Right renal cortex interstitium (tissue), 3 donors: ENCODE data around the gene INPP5A. TPM values are rescaled to one million over a fixed set of nuclear protein-coding genes. Genes with fewer than 3 reads are reported as not detected.
"Not testable (repeated sequence)": the region's sequence is repeated elsewhere in the genome, so short reads cannot be mapped to it uniquely, and the experiment has no call there.

Source experiments
- DNase-seq, 3 donors: peaks; one replicate each; pipeline ENCODE4 v3.0.0-alpha.2; 2013; ENCODE audit warnings: low read depth in 3 of 3, low spot score in 2 of 3
- polyA plus RNA-seq, 3 donors: library from polyadenylated mRNA; unstranded; fragments of 120-200 nt; gene quantifications; one replicate each; pipeline ENCODE4 v1.2.1, GENCODE V29; 2013; ENCODE audit not compliant: insufficient read length in 3 of 3

INPP5A gene
- 10 to 100 TPM; 35.1 to 36.4 (median 35.4) TPM for polyA plus RNA-seq

DNA sequence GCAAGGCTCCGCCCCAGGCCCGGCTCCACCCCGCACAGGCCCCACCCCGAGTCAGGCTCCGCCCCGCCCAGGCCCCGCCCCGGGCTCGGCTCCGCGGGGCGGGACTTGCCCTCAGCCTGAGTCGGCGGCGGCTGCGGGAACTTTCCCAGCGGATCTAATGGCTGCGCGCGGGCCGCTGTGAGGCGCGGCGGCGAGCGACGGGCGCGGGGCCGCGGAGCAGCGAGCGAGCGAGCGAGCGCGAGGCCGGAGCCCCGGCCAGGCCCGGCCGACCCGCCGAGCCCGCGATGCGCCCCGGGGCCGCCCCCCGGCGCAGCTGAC is at the start of gene INPP5A:
INPP5A (plus strand) TSS at position 104 of the 318 bp plus-strand sequence. CDS start 310 bp downstream, outside the sequence.
- no peak for DNase-seq

GRCh38 chr10:132488231-132488821 is 49.3 kb upstream of the INPP5A start:
- DNase-seq: no peak

GRCh38 chr10:132489053-132489703 is 48.4 kb upstream of the INPP5A start:
- no peak for DNase-seq

DNA sequence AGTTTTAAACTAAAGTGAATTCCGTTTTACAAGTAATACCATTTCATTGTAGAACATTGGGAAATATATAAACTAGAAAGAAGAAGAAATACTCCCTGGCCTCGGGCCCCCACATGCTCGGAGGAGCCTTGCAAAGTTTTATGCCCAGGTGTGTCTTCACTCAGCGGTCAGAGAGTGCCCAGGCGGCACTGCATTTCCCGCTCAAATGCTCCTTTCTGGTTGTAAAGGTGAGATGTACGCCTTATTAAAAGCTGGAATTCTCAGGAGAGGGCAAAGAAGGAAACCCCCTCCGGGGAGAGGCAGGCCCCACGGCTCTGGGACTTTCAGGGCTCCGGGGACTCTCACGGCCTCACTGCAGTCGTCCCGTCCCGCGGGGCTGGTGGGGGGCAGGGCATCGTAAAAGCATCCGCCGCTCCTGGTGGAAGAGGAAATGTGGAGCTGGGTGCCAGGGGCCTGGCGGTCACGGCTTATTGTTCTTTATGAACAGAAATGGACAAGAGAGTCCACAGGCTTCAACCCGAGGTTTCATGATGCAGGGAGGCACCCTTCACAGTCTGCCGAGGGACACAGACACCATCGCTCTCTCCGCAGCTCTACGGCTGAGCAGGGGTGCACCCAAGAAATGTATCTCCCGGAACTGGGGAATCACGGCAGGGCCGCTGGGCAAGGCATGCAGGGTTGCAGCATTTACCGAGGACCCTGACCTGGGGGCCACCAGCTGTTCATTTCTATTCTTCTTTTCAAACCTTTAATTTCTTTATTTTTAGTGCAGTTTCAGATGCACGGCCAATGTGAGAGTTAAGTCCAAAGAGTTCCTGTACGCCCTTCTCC is 47.7 kb upstream of the INPP5A start:
- no peak for DNase-seq

DNA sequence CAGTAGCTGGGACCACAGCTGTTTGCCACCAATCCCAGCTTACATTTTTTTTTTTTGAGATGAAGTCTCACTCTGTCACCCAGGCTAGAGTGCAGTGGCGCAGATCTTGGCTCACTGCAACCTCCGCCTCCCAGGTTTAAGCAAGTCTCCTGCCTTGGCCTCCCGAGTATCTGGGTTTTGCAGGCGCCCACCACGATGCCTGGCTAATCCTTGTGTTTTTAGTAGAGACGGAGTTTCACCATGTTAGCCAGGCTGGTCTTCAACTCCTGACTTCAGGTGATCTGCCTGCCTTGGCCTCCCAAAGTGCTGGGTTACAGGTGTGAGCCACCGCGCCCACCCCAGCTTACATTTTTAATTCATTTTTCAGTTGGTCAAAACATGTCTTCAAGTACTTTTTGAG is 46.1 kb upstream of the INPP5A start:
- not testable (repeated sequence) for DNase-seq

GRCh38 chr10:132492323-132493025 is 45.1 kb upstream of the INPP5A start:
- no peak for DNase-seq

DNA sequence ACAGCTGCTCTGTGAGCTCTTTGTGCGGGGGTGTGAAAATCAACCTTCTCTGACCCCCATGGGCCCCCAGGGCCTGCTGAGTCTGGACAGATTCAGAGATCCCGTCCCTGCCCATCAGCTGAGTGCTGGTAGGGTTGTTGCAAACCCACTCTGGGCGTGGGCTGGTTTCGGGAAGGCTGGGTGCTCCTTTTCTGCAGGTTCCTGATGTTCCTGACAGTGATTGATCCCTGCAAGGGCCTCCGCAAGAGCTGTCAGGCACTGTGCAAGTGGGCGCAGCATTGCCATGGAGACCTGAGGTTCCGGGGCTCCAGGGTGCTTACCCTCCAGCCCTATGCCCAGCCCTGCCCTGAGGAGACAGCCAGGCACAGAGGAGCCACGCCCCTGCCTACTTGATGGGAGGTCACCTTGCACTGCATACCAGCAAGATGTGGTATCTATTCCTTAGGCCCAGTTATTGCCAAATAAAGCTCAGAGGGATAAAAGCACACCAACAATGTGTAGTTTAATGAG is 44.3 kb upstream of the INPP5A start:
- no peak for DNase-seq

DNA sequence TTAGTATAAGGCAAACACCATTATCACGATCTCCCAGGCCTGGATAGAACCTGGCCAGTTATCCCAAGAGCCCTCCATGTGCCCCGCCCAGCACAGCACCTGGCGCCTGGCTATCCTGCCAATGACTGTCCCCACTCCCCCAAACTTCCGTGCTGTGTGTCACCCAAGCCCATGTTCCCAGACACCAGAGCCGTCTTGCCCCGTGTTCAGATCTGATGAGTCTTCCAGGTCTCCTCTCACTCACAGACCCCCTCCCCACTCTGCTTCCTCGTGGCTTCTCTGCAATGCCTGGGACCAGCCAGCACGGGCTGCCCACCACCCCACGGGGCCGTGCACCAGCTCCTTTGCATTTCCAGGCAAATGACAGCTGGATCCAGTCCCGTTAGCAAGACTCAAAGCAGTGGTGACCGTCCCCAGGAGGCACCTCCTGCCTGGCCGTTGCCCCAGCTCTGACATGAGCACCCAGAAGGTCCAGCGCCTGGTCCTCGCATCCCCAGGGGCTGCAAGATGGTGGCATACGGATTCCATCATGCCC is 43.8 kb upstream of the INPP5A start:
- DNase-seq: no peak

- no peak for DNase-seq
Observed at GRCh38 chr10:132494866-132495630, 42.5 kb upstream of the INPP5A start.

DNA sequence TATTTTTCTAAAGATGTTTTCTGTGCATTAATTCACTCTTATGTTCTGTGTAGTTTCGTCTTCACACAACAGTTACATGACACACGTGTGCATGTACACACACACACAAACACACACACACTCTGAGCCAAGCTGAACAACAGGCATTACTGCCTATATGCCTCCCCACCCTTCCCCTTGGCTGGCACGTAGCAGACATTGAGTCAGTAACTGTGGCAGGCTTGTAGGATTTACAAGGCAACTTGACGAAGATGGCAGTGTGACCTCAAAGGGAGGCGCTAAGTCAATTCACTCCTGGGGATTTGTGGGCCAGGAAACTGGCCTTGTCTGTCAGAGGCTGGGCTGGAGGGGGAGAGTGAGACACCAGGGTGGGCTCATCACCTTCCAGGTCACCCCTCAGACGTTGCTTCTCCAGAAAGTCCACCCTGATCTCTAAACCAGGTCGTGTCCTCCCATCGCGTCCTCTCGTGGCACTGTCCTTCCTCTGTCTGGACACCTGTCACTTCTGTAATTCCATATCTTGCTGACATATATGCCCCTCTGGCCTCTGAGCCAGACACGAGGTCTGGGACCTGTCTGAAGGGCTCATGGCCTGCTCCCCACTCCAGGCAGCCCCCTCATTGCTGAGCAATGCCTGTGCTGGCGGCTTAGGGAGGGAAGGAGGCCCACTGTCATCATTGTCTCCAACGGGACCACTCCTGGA is 41.1 kb upstream of the INPP5A start:
- no peak for DNase-seq

- DNase-seq: no peak
Observed at GRCh38 chr10:132497063-132497680, 40.4 kb upstream of the INPP5A start.

GRCh38 chr10:132497861-132498561 is 39.6 kb upstream of the INPP5A start:
- DNase-seq: no peak

DNA sequence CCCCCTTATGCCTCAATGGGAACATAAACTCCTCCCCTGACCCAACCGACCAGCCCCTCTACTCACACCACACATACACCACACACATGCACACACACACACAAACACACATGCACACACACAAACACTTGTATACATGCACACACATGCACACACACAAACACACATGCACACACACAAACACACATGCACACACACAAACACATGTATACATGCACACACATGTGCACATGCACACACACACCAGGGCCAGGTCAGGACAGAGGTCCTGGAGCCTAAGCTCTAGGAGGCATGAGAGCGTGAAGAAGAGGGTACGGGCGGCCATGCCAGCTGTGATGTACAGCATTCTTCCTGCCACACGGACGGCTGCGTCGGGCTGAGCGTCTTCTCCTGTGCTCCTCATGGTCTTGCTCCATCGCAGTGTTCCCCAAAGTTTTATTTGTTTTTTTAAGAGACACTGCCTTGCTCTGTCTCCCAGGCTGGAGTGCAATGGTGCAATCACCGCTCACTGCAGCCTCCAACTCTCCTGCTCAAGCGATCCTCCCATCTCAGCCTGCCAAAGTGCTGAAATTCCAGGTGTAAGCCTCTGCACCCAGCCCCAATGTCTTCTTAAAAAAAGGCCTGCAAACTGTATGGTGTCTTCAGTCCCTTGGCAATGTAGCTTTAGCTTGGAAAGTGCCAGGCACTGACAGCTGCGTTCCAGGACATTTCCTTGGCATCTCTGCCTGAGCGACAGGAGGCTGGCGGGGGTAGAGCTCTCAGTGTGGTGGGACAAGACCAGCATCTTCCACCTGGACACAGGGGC is 38.8 kb upstream of the INPP5A start:
- DNase-seq: no peak

DNA sequence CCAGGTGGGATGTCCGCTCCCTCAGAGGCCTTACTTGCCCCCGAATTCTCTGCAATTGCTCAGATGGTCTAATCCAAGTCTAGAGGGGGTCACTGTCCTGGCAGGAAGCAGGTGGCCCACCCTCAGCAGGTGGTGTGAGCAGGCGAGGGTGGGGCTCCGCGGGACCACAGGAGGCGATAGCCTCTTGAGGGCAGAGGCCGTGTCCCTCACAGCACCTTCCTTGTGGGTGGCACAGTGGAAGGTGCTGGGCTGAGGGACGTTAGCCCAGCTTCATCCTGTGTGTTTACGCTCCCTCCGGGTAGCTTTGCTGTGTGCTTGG is 38.3 kb upstream of the INPP5A start:
- DNase-seq: no peak

DNA sequence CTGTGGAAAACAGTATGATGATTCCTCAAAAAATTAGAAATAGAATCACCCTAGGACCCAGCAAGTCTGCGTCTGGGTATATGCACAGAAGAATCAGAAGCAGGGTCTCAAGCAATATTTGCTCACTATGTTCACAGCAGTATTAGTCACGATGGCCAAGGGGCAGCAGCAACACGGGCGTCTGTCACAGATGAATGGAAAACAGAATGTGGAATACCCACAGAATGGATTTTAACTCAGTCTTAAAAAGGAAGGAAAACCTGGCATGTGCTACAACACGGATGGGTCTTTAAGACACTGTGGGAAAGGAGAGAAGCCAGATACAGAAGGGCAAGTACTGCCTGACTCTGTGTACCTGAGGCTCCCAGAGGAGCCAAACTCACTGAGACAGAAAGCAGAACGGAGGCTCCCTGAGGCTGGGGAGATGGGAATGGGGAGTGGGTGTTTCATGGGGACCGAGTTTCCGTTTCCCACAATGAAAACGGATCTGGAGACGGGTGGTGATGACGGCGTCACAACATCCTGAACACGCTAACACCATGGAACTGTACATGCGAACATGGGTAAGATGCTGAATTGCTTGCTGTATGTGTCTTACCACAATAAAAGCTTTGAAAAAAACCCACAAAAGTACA is 36.7 kb upstream of the INPP5A start:
- DNase-seq: no peak

DNA sequence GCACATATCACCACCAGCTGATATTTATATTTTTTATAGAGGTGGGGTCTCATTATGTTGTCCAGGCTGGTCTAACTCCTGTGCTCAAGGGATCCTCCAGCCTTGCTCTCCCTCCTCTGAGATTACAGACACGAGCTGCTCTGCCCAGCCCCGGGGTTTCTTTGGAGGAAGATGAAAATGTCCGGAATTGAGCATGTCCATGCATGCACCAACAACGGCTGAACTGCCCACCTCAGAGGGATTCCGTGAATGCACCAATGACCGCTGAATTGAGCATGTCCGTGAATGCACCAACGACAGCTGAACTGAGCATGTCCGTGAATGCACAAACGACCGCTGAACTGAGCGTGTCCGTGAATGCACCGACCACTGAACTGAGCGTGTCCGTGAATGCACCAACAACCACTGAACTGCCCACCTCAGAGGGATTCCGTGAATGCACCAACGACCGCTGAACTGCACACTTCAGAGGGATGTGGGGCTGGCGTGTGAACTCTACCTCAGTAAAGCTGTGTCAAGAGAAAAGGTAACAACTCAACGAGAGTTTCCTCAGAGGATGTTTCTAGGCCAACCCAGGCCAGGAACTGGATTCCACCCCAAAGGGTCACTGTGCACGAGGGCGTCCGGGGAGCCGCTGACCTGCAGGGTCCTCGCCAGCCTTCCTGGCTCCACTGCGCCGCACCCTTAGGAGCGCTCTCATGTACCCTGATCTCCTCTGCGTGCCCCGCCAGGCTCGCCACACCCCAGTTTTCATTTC is 34.9 kb upstream of the INPP5A start:
- DNase-seq: no peak
